ENCODE data around the gene RNF150.

Gene RNF150

GRCh38 chr4:141075553-141075952, 57.7 kb downstream of the RNF150 start:
- no peak for TF ChIP-seq GATA2 (IDR thresholded peaks at IDR 0.05; ENCODE audit: low read depth, low read length)
- TF ChIP-seq GATA3 (IDR thresholded peaks at IDR 0.05; ENCODE audit: low read depth, low read length) = no peak

GRCh38 chr4:141074098-141074878, 59.0 kb downstream of the RNF150 start:
- TF ChIP-seq GATA3 (IDR thresholded peaks at IDR 0.05; ENCODE audit: low read depth, low read length) = no peak
- no peak for TF ChIP-seq GATA2 (IDR thresholded peaks at IDR 0.05; ENCODE audit: low read depth, low read length)

- TF ChIP-seq GATA2 (IDR thresholded peaks at IDR 0.05; ENCODE audit: low read depth, low read length) (no peak), GATA3 (IDR thresholded peaks at IDR 0.05; ENCODE audit: low read depth, low read length) (no peak)
These were observed 66.6 kb downstream of the RNF150 start for GRCh38 chr4:141066690-141067089.

- TF ChIP-seq GATA2 (IDR thresholded peaks at IDR 0.05; ENCODE audit: low read depth, low read length) (no peak), GATA3 (IDR thresholded peaks at IDR 0.05; ENCODE audit: low read depth, low read length) (no peak)
These were observed 67.4 kb downstream of the RNF150 start for GRCh38 chr4:141065872-141066271.

GRCh38 chr4:141062651-141063050, 70.6 kb downstream of the RNF150 start:
- TF ChIP-seq GATA3 (IDR thresholded peaks at IDR 0.05; ENCODE audit: low read depth, low read length) (no peak), GATA2 (IDR thresholded peaks at IDR 0.05; ENCODE audit: low read depth, low read length) (no peak)

- TF ChIP-seq GATA2 (IDR thresholded peaks at IDR 0.05; ENCODE audit: low read depth, low read length) = no peak
These were observed 74.4 kb downstream of the RNF150 start for GRCh38 chr4:141058591-141059512.

GRCh38 chr4:141057582-141057981, 75.7 kb downstream of the RNF150 start:
- no peak for TF ChIP-seq GATA3 (IDR thresholded peaks at IDR 0.05; ENCODE audit: low read depth, low read length)
- no peak for TF ChIP-seq GATA2 (IDR thresholded peaks at IDR 0.05; ENCODE audit: low read depth, low read length)

GRCh38 chr4:141056473-141056872, 76.8 kb downstream of the RNF150 start:
- TF ChIP-seq GATA2 (IDR thresholded peaks at IDR 0.05; ENCODE audit: low read depth, low read length) = no peak
- TF ChIP-seq GATA3 (IDR thresholded peaks at IDR 0.05; ENCODE audit: low read depth, low read length) = no peak

GRCh38 chr4:141054446-141054845, 78.8 kb downstream of the RNF150 start:
- TF ChIP-seq GATA3 (IDR thresholded peaks at IDR 0.05; ENCODE audit: low read depth, low read length) = no peak
- TF ChIP-seq GATA2 (IDR thresholded peaks at IDR 0.05; ENCODE audit: low read depth, low read length) = no peak

GRCh38 chr4:141047228-141047884, 85.9 kb downstream of the RNF150 start:
- TF ChIP-seq GATA3 (IDR thresholded peaks at IDR 0.05; ENCODE audit: low read depth, low read length) (no peak), GATA2 (IDR thresholded peaks at IDR 0.05; ENCODE audit: low read depth, low read length) (no peak)

GRCh38 chr4:141046255-141046654, 87.0 kb downstream of the RNF150 start:
- TF ChIP-seq GATA2 (IDR thresholded peaks at IDR 0.05; ENCODE audit: low read depth, low read length) (no peak), GATA3 (IDR thresholded peaks at IDR 0.05; ENCODE audit: low read depth, low read length) (no peak)

- no peak for TF ChIP-seq GATA2 (IDR thresholded peaks at IDR 0.05; ENCODE audit: low read depth, low read length)
- TF ChIP-seq GATA3 (IDR thresholded peaks at IDR 0.05; ENCODE audit: low read depth, low read length) = no peak
These were observed 87.4 kb downstream of the RNF150 start for GRCh38 chr4:141045848-141046247.

- TF ChIP-seq GATA2 (IDR thresholded peaks at IDR 0.05; ENCODE audit: low read depth, low read length) = no peak
- no peak for TF ChIP-seq GATA3 (IDR thresholded peaks at IDR 0.05; ENCODE audit: low read depth, low read length)
These were observed 92.2 kb downstream of the RNF150 start for GRCh38 chr4:141041021-141041476.

GRCh38 chr4:141039156-141039555, 94.1 kb downstream of the RNF150 start:
- TF ChIP-seq GATA3 (IDR thresholded peaks at IDR 0.05; ENCODE audit: low read depth, low read length) (no peak), GATA2 (IDR thresholded peaks at IDR 0.05; ENCODE audit: low read depth, low read length) (no peak)

Measured in SH-SY5Y (cell line).